Sigmoid colon (tissue), 4 donors: ENCODE data around the gene LRFN2.

Experiments
- EP300 ChIP-seq, 4 donors: sonication (generic); formaldehyde crosslinking; IDR thresholded peaks; one replicate each; pipeline ENCODE4 v1.6.1; 2017; ENCODE audit warnings: antibody characterized with exemption in 4 of 4
- POLR2A ChIP-seq, 2 donors: fragments of 450-650 bp; IDR thresholded peaks; one replicate each; pipeline ENCODE4 v1.6.1; 2016; ENCODE audit warnings: antibody characterized with exemption in 2 of 2, mild to moderate bottlenecking in 2 of 2, moderate library complexity in 2 of 2
- POLR2AphosphoS5 ChIP-seq, 4 donors: sonication (generic); formaldehyde crosslinking; IDR thresholded peaks; one replicate each; pipeline ENCODE4 v1.6.1; 2017; ENCODE audit warnings: antibody characterized with exemption in 4 of 4
- TF ChIP-seq, protein P1 (sequence below), 4 experiments: fragments of 450-650 bp in 3 of 4; fragments of 200-600 bp in 1 of 4; IDR thresholded peaks; one replicate each; pipeline ENCODE4 v1.5.1; 2016 to 2019; ENCODE audit warnings: antibody characterized with exemption in 4 of 4, mild to moderate bottlenecking in 3 of 4, moderate library complexity in 2 of 4

DNA sequence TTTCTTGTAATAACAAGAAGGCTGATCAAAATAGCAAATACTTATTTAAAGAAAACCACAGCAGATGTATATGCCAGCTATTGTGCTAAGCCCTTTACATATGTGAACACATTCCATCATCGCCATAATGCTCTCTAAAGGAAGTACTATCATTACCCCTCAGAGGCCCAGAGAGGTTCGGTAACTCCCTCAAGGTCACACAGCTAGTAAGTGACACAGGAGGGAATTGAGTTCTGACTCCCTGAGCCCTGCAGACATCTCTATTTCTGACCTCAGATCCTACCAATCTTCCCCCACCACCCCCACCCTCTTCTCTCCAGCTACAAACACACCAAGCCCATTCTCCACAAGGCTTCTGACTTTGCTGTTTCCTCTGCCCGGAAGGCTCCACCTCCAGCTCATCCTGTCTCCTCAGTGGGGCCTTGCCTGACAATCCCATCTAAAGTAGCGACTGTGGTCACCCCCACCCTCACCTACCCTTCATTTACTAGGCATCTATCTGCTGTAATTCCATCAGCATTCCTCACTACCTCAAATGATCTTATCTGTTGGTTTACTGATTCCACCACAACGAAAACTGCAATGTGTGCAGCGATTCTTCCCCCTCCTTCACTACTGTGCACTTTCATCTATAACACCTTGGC lies 234.5 kb downstream of the LRFN2 start:
- TF ChIP-seq, protein P1, sequence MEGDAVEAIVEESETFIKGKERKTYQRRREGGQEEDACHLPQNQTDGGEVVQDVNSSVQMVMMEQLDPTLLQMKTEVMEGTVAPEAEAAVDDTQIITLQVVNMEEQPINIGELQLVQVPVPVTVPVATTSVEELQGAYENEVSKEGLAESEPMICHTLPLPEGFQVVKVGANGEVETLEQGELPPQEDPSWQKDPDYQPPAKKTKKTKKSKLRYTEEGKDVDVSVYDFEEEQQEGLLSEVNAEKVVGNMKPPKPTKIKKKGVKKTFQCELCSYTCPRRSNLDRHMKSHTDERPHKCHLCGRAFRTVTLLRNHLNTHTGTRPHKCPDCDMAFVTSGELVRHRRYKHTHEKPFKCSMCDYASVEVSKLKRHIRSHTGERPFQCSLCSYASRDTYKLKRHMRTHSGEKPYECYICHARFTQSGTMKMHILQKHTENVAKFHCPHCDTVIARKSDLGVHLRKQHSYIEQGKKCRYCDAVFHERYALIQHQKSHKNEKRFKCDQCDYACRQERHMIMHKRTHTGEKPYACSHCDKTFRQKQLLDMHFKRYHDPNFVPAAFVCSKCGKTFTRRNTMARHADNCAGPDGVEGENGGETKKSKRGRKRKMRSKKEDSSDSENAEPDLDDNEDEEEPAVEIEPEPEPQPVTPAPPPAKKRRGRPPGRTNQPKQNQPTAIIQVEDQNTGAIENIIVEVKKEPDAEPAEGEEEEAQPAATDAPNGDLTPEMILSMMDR (IDR thresholded peaks at IDR 0.05): no peak
- TF ChIP-seq EP300 (IDR thresholded peaks at IDR 0.05) (no peak), POLR2AphosphoS5 (IDR thresholded peaks at IDR 0.05) (no peak), POLR2A (IDR thresholded peaks at IDR 0.05) (no peak)
